ENCODE measurements around the gene COP1. TPM values are rescaled to one million over a fixed set of nuclear protein-coding genes. Genes with fewer than 3 reads are reported as not detected.

Gene COP1
- total and polyA plus RNA-seq, 2 of the 8 experiments (the other 6 are each of a cell fraction or from before 2014, with no cell fraction given): 26.2 to 44.9 TPM

- TF ChIP-seq CHD7 (IDR thresholded peaks at IDR 0.05; ENCODE audit: insufficient replicate concordance, low read length) (no peak), MAFK (IDR thresholded peaks at IDR 0.05; ENCODE audit: low read depth, low read length) (no peak), CTBP2 (IDR thresholded peaks at IDR 0.05; ENCODE audit: borderline replicate concordance, insufficient read depth, insufficient read length, low read length) (no peak), KDM4A (IDR thresholded peaks at IDR 0.05; ENCODE audit: low read depth, low read length, severe bottlenecking) (no peak), JUND (IDR thresholded peaks at IDR 0.05; ENCODE audit: low read length) (no peak), CBX8 (IDR thresholded peaks at IDR 0.05; ENCODE audit: borderline replicate concordance, low read depth, low read length) (no peak), RAD21 (IDR thresholded peaks at IDR 0.05 in 1 of 2, conservative IDR thresholded peaks at IDR 0.05 in 1 of 2; ENCODE audit: low read depth in 2 of 2, low read length in 2 of 2) (no peak), GTF2F1 (IDR thresholded peaks at IDR 0.05; ENCODE audit: borderline replicate concordance, low read depth, low read length) (no peak), SP1 (IDR thresholded peaks at IDR 0.05; ENCODE audit: low read depth, low read length) (no peak)
Observed at GRCh38 chr1:175901076-175901836, 305.8 kb downstream of the COP1 start (continued).
